ENCODE measurements around the gene DENND1A. TPM values are rescaled to one million over a fixed set of nuclear protein-coding genes. Genes with fewer than 3 reads are reported as not detected.

The DENND1A gene
- total RNA-seq, 1 experiment from 2014 or later = 19.7 TPM

GRCh38 chr9:123776708-123777537, 153.0 kb downstream of the DENND1A start:
- H3K36me3 ChIP-seq (ENCODE audit: control insufficient read depth, insufficient read depth, low read length) = no peaks in the 10 kb centered on the region
- intact Hi-C loops (cut with micrococcal nuclease; ENCODE audit: unreplicated experiment) (no loop called here), in situ Hi-C loops (cut with HindIII; ENCODE audit: low pct_unique_long_range_greater_than_20kb, low sequenced_read_pairs) (no loop called here)
- no peak overlapping the region for H3K27ac ChIP-seq (ENCODE audit: low read length)
- BruUV-seq (replicated peaks) = no TSS peak
- H3K27me3 ChIP-seq (ENCODE audit: control insufficient read depth, insufficient read depth, low read length) = no peaks in the 10 kb centered on the region
- no peak for ATAC-seq
- no peaks in the 10 kb centered on the region for H3K9me3 ChIP-seq (ENCODE audit: control insufficient read depth, insufficient read depth, low read depth, low read length)
- ChIA-PET POLR2A (no interaction called here), CTCF (no interaction called here)
- TF ChIP-seq SIN3A (IDR thresholded peaks at IDR 0.05; ENCODE audit: borderline replicate concordance, insufficient read depth, low read depth, low read length) (no peak), REST (IDR thresholded peaks at IDR 0.05; ENCODE audit: insufficient read depth in 1 of 2, low read depth in 2 of 2, low read length in 1 of 2) (no peak), POLR2AphosphoS5 (IDR thresholded peaks at IDR 0.05; ENCODE audit: low read depth, low read length) (no peak), TCF7L2 (IDR thresholded peaks at IDR 0.05; ENCODE audit: low read depth, low read length) (no peak)
- TF ChIP-seq, protein P1, sequence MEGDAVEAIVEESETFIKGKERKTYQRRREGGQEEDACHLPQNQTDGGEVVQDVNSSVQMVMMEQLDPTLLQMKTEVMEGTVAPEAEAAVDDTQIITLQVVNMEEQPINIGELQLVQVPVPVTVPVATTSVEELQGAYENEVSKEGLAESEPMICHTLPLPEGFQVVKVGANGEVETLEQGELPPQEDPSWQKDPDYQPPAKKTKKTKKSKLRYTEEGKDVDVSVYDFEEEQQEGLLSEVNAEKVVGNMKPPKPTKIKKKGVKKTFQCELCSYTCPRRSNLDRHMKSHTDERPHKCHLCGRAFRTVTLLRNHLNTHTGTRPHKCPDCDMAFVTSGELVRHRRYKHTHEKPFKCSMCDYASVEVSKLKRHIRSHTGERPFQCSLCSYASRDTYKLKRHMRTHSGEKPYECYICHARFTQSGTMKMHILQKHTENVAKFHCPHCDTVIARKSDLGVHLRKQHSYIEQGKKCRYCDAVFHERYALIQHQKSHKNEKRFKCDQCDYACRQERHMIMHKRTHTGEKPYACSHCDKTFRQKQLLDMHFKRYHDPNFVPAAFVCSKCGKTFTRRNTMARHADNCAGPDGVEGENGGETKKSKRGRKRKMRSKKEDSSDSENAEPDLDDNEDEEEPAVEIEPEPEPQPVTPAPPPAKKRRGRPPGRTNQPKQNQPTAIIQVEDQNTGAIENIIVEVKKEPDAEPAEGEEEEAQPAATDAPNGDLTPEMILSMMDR (IDR thresholded peaks at IDR 0.05) = no peak
- no peak overlapping the region for H3K4me3 ChIP-seq (ENCODE audit: low read depth in 2 of 2, low read length in 2 of 2)
- no peaks in the 10 kb centered on the region for H3K4me1 ChIP-seq (ENCODE audit: control insufficient read depth, insufficient read depth, low read length)
- DNase-seq (ENCODE audit: low read depth, low spot score) = no peak

GRCh38 chr9:123775289-123776284, 154.3 kb downstream of the DENND1A start:
- no peaks in the 10 kb centered on the region for H3K36me3 ChIP-seq (ENCODE audit: control insufficient read depth, insufficient read depth, low read length)
- POLR2A ChIA-PET = no interaction called here
- H3K4me1 ChIP-seq (ENCODE audit: control insufficient read depth, insufficient read depth, low read length) = no peaks in the 10 kb centered on the region
- no peaks in the 10 kb centered on the region for H3K9me3 ChIP-seq (ENCODE audit: control insufficient read depth, insufficient read depth, low read depth, low read length)
- no TSS peak for BruUV-seq (replicated peaks)
- H3K27ac ChIP-seq (ENCODE audit: low read length) = no peak overlapping the region
- no peak for ATAC-seq
- H3K27me3 ChIP-seq (ENCODE audit: control insufficient read depth, insufficient read depth, low read length) = no peaks in the 10 kb centered on the region
- CTCF ChIA-PET = no interaction called here
- no peak for DNase-seq (ENCODE audit: low read depth, low spot score)
- intact Hi-C loops (cut with micrococcal nuclease; ENCODE audit: unreplicated experiment) (no loop called here), in situ Hi-C loops (cut with HindIII; ENCODE audit: low pct_unique_long_range_greater_than_20kb, low sequenced_read_pairs) (no loop called here)
- no peak for TF ChIP-seq SIN3A (IDR thresholded peaks at IDR 0.05; ENCODE audit: borderline replicate concordance, insufficient read depth, low read depth, low read length)
- no peak for TF ChIP-seq POLR2AphosphoS5 (IDR thresholded peaks at IDR 0.05; ENCODE audit: low read depth, low read length)
- no peak for TF ChIP-seq TCF7L2 (IDR thresholded peaks at IDR 0.05; ENCODE audit: low read depth, low read length)
- no peak for TF ChIP-seq REST (IDR thresholded peaks at IDR 0.05; ENCODE audit: insufficient read depth in 1 of 2, low read depth in 2 of 2, low read length in 1 of 2)
- TF ChIP-seq, protein P1 (IDR thresholded peaks at IDR 0.05) = no peak
- H3K4me3 ChIP-seq (ENCODE audit: low read depth in 2 of 2, low read length in 2 of 2) = no peak overlapping the region
